Neural crest cell (in vitro differentiated cells): ENCODE results near the gene CA10. TPM values are rescaled to one million over a fixed set of nuclear protein-coding genes. Genes with fewer than 3 reads are reported as not detected.

Experiments used
- DNase-seq: peaks from one replicate; pipeline ENCODE4 v3.0.0; 2021; ENCODE audit warnings: low read depth, mixed read lengths, low spot score
- H3K27ac Mint-ChIP-seq: one replicate; pipeline ENCODE4 v1.8.0; 2021; ENCODE audit warnings: mild to moderate bottlenecking, mixed read lengths; ENCODE audit not compliant: unreplicated experiment
- H3K27me3 Mint-ChIP-seq: 2 replicates; pipeline ENCODE4 v1.8.0; 2021; ENCODE audit warnings: low read depth, mild to moderate bottlenecking, mixed read lengths
- H3K36me3 Mint-ChIP-seq: 2 replicates; pipeline ENCODE4 v1.8.0; 2021; ENCODE audit warnings: low read depth, mild to moderate bottlenecking, mixed read lengths
- H3K4me1 Mint-ChIP-seq: 2 replicates; pipeline ENCODE4 v1.8.0; 2021; ENCODE audit warnings: mixed read lengths
- H3K4me3 Mint-ChIP-seq: one replicate; pipeline ENCODE4 v1.8.0; 2021; ENCODE audit warnings: mild to moderate bottlenecking, mixed read lengths
- H3K9me3 Mint-ChIP-seq: 2 replicates; pipeline ENCODE4 v1.8.0; 2021; ENCODE audit warnings: mixed read lengths
- total RNA-seq: library from RNA; stranded (reverse); gene quantifications from 2 replicates; pipeline ENCODE4 v1.2.1, GENCODE V29; 2021
- TF ChIP-seq, protein P1 (sequence below): fragments of 200-600 bp; sonication (generic); conservative IDR thresholded peaks from 2 replicates; pipeline ENCODE4 v1.5.0; 2021; ENCODE audit warnings: antibody characterized with exemption, mild to moderate bottlenecking

The CA10 gene
- total RNA-seq, 1 donor from 2014 or later, result not detected

GRCh38 chr17:51921500-51921899 is 237.0 kb downstream of the CA10 start:
- Mint-ChIP-seq H3K9me3 (no peaks in the 10 kb centered on the region), H3K4me3 (no peak overlapping the region), H3K4me1 (no peaks in the 10 kb centered on the region), H3K36me3 (no peaks in the 10 kb centered on the region), H3K27ac (no peak overlapping the region), H3K27me3 (peaks cover 27% of the 10 kb centered on the region)
- DNase-seq, result no peak
- TF ChIP-seq, protein P1, sequence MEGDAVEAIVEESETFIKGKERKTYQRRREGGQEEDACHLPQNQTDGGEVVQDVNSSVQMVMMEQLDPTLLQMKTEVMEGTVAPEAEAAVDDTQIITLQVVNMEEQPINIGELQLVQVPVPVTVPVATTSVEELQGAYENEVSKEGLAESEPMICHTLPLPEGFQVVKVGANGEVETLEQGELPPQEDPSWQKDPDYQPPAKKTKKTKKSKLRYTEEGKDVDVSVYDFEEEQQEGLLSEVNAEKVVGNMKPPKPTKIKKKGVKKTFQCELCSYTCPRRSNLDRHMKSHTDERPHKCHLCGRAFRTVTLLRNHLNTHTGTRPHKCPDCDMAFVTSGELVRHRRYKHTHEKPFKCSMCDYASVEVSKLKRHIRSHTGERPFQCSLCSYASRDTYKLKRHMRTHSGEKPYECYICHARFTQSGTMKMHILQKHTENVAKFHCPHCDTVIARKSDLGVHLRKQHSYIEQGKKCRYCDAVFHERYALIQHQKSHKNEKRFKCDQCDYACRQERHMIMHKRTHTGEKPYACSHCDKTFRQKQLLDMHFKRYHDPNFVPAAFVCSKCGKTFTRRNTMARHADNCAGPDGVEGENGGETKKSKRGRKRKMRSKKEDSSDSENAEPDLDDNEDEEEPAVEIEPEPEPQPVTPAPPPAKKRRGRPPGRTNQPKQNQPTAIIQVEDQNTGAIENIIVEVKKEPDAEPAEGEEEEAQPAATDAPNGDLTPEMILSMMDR, result no peak

DNA sequence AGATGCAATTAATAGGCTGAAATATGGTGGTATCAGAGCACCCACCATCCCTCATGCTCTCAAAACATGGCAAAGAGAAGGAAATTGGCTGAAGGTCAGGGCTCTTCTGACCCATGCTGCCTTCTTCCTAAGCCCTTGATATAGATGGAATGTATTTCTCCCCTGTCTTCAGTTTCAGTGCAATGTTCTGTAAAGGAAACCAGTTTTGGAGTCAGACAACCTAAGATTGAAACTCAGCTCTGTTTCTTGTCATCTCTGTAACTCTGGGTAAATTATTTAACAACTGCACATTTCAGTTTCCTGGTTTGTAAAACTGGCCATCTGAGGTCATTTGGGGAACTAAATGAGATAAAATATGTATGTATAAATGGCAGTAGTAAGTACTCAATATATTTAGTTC is 243.9 kb downstream of the CA10 start:
- TF ChIP-seq, protein P1, result no peak
- Mint-ChIP-seq H3K36me3 (no peaks in the 10 kb centered on the region), H3K9me3 (no peaks in the 10 kb centered on the region), H3K27ac (no peak overlapping the region), H3K27me3 (peaks cover 18% of the 10 kb centered on the region), H3K4me3 (no peak overlapping the region), H3K4me1 (no peaks in the 10 kb centered on the region)
- no peak for DNase-seq

GRCh38 chr17:51913491-51914205 is 244.9 kb downstream of the CA10 start:
- H3K9me3 Mint-ChIP-seq, result no peaks in the 10 kb centered on the region

GRCh38 chr17:51912939-51913338 is 245.6 kb downstream of the CA10 start:
- Mint-ChIP-seq H3K36me3 (no peaks in the 10 kb centered on the region), H3K4me1 (no peaks in the 10 kb centered on the region), H3K27me3 (peaks cover 23% of the 10 kb centered on the region), H3K4me3 (no peak overlapping the region), H3K27ac (no peak overlapping the region), H3K9me3 (no peaks in the 10 kb centered on the region)
- DNase-seq, result no peak
- TF ChIP-seq, protein P1, result no peak

More at GRCh38 chr17:51913491-51914205, 244.9 kb downstream of the CA10 start:
- Mint-ChIP-seq H3K27ac (no peak overlapping the region), H3K36me3 (no peaks in the 10 kb centered on the region), H3K27me3 (peaks cover 23% of the 10 kb centered on the region), H3K4me1 (no peaks in the 10 kb centered on the region), H3K4me3 (no peak overlapping the region)
- DNase-seq, result no peak
- TF ChIP-seq, protein P1, result no peak

- H3K4me1 Mint-ChIP-seq, result no peaks in the 10 kb centered on the region
- H3K27ac Mint-ChIP-seq, result no peak overlapping the region
- DNase-seq, result no peak
- no peak overlapping the region for H3K4me3 Mint-ChIP-seq
- H3K27me3 Mint-ChIP-seq, result peaks cover 23% of the 10 kb centered on the region
- H3K36me3 Mint-ChIP-seq, result no peaks in the 10 kb centered on the region
- TF ChIP-seq, protein P1, result no peak
- H3K9me3 Mint-ChIP-seq, result no peaks in the 10 kb centered on the region
Measured at GRCh38 chr17:51911237-51911636, 247.3 kb downstream of the CA10 start.
